GM12891 (cell line): ENCODE results near the gene CACNG3.

Source experiments
- POLR2A ChIP-seq: IDR thresholded peaks from 2 replicates; pipeline ENCODE4 v1.6.1; 2011; ENCODE audit warnings: low read depth, low read length, control low read depth
- SPI1 ChIP-seq: IDR thresholded peaks from 2 replicates; pipeline ENCODE4 v1.6.1; 2011; ENCODE audit warnings: low read depth, low read length, control low read depth

GRCh38 chr16:24349320-24349719, 93.2 kb downstream of the CACNG3 start:
- TF ChIP-seq SPI1 (no peak), POLR2A (no peak)
